Brain microvascular endothelial cell (primary cell): Measurements from ENCODE around the gene ST7.

Source experiments
- DNase-seq: peaks from one replicate; pipeline ENCODE4 v3.0.0-alpha.2; 2020
- H3K27ac ChIP-seq: fragments of 250-450 bp; sonication (Bioruptor Pico); 2 replicates; pipeline ENCODE4 v1.5.1; 2020; ENCODE audit warnings: mild to moderate bottlenecking, moderate library complexity
- H3K27me3 ChIP-seq: fragments of 250-450 bp; sonication (Bioruptor Pico); replicated peaks from 2 replicates; pipeline ENCODE4 v1.5.1; 2020; ENCODE audit warnings: mild to moderate bottlenecking
- H3K36me3 ChIP-seq: fragments of 250-450 bp; sonication (Bioruptor Pico); replicated peaks from 2 replicates; pipeline ENCODE4 v1.5.1; 2020; ENCODE audit warnings: mild to moderate bottlenecking
- H3K4me3 ChIP-seq: 2 replicates; pipeline ENCODE4 v1.5.1; 2011; ENCODE audit warnings: low read depth, mild to moderate bottlenecking, control low read depth, low read length, moderate library complexity
- CTCF ChIP-seq: IDR thresholded peaks from 2 replicates; pipeline ENCODE4 v1.5.1; 2011; ENCODE audit warnings: low read depth, mild to moderate bottlenecking, moderate library complexity, low read length, control low read depth, inconsistent platforms; ENCODE audit errors: missing control alignments
- in situ Hi-C: cut with HindIII; loops from 2 replicates; pipeline ENCODE4 v1.10.0; 2017; ENCODE audit warnings: low sequenced_read_pairs, low pct_ligation_motif_present

The ST7 gene

GRCh38 chr7:116940689-116941370, 12.5 kb upstream of the ST7 start:
- H3K4me3 ChIP-seq = no peak overlapping the region
- H3K27me3 ChIP-seq = no peaks in the 10 kb centered on the region
- in situ Hi-C loops = no loop called here
- H3K36me3 ChIP-seq = no peaks in the 10 kb centered on the region
- H3K27ac ChIP-seq = no peak overlapping the region
- no peak for TF ChIP-seq CTCF
- DNase-seq = no peak

GRCh38 chr7:116942504-116942903, 10.8 kb upstream of the ST7 start:
- DNase-seq = no peak
- in situ Hi-C loops = no loop called here
- no peak overlapping the region for H3K27ac ChIP-seq
- TF ChIP-seq CTCF = no peak
- no peaks in the 10 kb centered on the region for H3K27me3 ChIP-seq
- no peak overlapping the region for H3K4me3 ChIP-seq
- H3K36me3 ChIP-seq = no peaks in the 10 kb centered on the region

- Histone ChIP-seq H3K4me3 (no peak overlapping the region), H3K27ac (no peak overlapping the region), H3K27me3 (no peaks in the 10 kb centered on the region), H3K36me3 (no peaks in the 10 kb centered on the region)
- in situ Hi-C loops = no loop called here
- no peak for DNase-seq
- no peak for TF ChIP-seq CTCF
Observed at GRCh38 chr7:116948934-116949333, 4.4 kb upstream of the ST7 start.

- Histone ChIP-seq H3K27ac (no peak overlapping the region), H3K27me3 (no peaks in the 10 kb centered on the region), H3K36me3 (no peaks in the 10 kb centered on the region), H3K4me3 (no peak overlapping the region)
- TF ChIP-seq CTCF = no peak
- no peak for DNase-seq
- in situ Hi-C loops = no loop called here
Observed at GRCh38 chr7:116949941-116950801, 3.1 kb upstream of the ST7 start.

GRCh38 chr7:116950889-116951351, 2.4 kb upstream of the ST7 start:
- no peaks in the 10 kb centered on the region for H3K36me3 ChIP-seq
- TF ChIP-seq CTCF = no peak
- DNase-seq = no peak
- no peak overlapping the region for H3K4me3 ChIP-seq
- in situ Hi-C loops = no loop called here
- no peak overlapping the region for H3K27ac ChIP-seq
- no peaks in the 10 kb centered on the region for H3K27me3 ChIP-seq
